ENCODE results near the gene SPIRE2. TPM values are rescaled to one million over a fixed set of nuclear protein-coding genes. Genes with fewer than 3 reads are reported as not detected.
"Not testable (repeated sequence)": the region's sequence is repeated elsewhere in the genome, so short reads cannot be mapped to it uniquely, and the experiment has no call there.

The SPIRE2 gene
- total and polyA plus RNA-seq, 11 donors = 0.31 to 2.3 (median 1.3) TPM

- intact Hi-C loops (cut with DNase I) = no loop called here
- Histone ChIP-seq H3K27me3 (peaks cover 0 to 12% (median 0%) of the 10 kb centered on the region in 9 donors), H3K4me1 (peaks cover 0 to 18% (median 11%) of the 10 kb centered on the region in 12 donors), H3K9me3 (no peaks in the 10 kb centered on the region), H3K27ac (peak overlapping the region; percentile 32 to 97 (median 86)), H3K36me3 (no peaks in the 10 kb centered on the region), H3K4me3 (peak overlapping the region; percentile 34 to 79 (median 59))
- 7 to 25% (median 9%) methylated on average over 15 to 43 of the region's 43 CpGs for WGBS, 4 donors
- ATAC-seq (peak; percentile 75 to 87 (median 76)), DNase-seq (peak in 4 of 5 donors; percentile 35 to 71 (median 60))
- TF ChIP-seq CTCF (IDR thresholded peaks at IDR 0.05) (no peak), POLR2A (IDR thresholded peaks at IDR 0.05) (no peak)
Observed at GRCh38 chr16:89827383-89828198, 684 bp upstream of the SPIRE2 start.

- Histone ChIP-seq H3K27me3 (peaks cover 0 to 12% (median 0%) of the 10 kb centered on the region in 9 donors), H3K4me3 (peak overlapping the region in 11 of 12 donors; percentile 8 to 79 (median 38)), H3K9me3 (no peaks in the 10 kb centered on the region), H3K27ac (peak overlapping the region in 1 of 12 donors; percentile 44), H3K36me3 (no peaks in the 10 kb centered on the region), H3K4me1 (peaks cover 0 to 18% (median 11%) of the 10 kb centered on the region in 12 donors)
- intact Hi-C loops (cut with DNase I) = no loop called here
- no peak for ATAC-seq
- TF ChIP-seq POLR2A (IDR thresholded peaks at IDR 0.05) = no peak
- no peak for DNase-seq
- 15 to 16% (median 16%) methylated on average over 21 to 26 of the region's 26 CpGs for WGBS, 4 donors
Observed at GRCh38 chr16:89828870-89829629, 775 bp downstream of the SPIRE2 start.

GRCh38 chr16:89829630-89830437 lies 1.6 kb downstream of the SPIRE2 start:
- TF ChIP-seq CTCF (IDR thresholded peaks at IDR 0.05) = no peak
- no peak for TF ChIP-seq POLR2A (IDR thresholded peaks at IDR 0.05)
- H3K4me3 ChIP-seq = no peak overlapping the region
- peaks cover 0 to 18% (median 11%) of the 10 kb centered on the region in 12 donors for H3K4me1 ChIP-seq
- no peak overlapping the region for H3K27ac ChIP-seq
- intact Hi-C loops (cut with DNase I) = no loop called here
- no peaks in the 10 kb centered on the region for H3K36me3 ChIP-seq
- DNase-seq = peak in 1 of 5 donors; percentile 24
- 82 to 86% (median 84%) methylated on average over 13 to 17 of the region's 17 CpGs for WGBS, 4 donors
- ATAC-seq = no peak
- H3K27me3 ChIP-seq = peaks cover 0 to 12% (median 0%) of the 10 kb centered on the region in 9 donors
- no peaks in the 10 kb centered on the region for H3K9me3 ChIP-seq

GRCh38 chr16:89831810-89832328 lies 3.6 kb downstream of the SPIRE2 start:
- Histone ChIP-seq H3K27ac (no peak overlapping the region), H3K4me3 (no peak overlapping the region), H3K27me3 (peaks cover 0 to 12% (median 0%) of the 10 kb centered on the region in 9 donors), H3K9me3 (no peaks in the 10 kb centered on the region), H3K36me3 (no peaks in the 10 kb centered on the region), H3K4me1 (peaks cover 0 to 18% (median 11%) of the 10 kb centered on the region in 12 donors)
- no peak for ATAC-seq
- 94 to 95% (median 94%) methylated on average over 20 to 25 of the region's 25 CpGs for WGBS, 4 donors
- DNase-seq = peak in 1 of 5 donors; percentile 24
- TF ChIP-seq POLR2A (IDR thresholded peaks at IDR 0.05) (no peak), CTCF (IDR thresholded peaks at IDR 0.05) (no peak)
- intact Hi-C loops (cut with DNase I) = no loop called here

GRCh38 chr16:89833664-89834363 lies 5.5 kb downstream of the SPIRE2 start:
- H3K27ac ChIP-seq; H3K9me3 ChIP-seq; H3K4me3 ChIP-seq; H3K27me3 ChIP-seq; H3K36me3 ChIP-seq; ATAC-seq; intact Hi-C loops (cut with DNase I); DNase-seq: not testable (repeated sequence)
- 92 to 98% (median 97%) methylated on average over 38 to 39 of the region's 39 CpGs for WGBS, 4 donors
- peaks cover 0 to 18% (median 3%) of the 10 kb centered on the region in 12 donors for H3K4me1 ChIP-seq

- peaks cover 0 to 15% (median 0%) of the 10 kb centered on the region in 12 donors for H3K4me1 ChIP-seq
- H3K9me3 ChIP-seq; ATAC-seq; H3K4me3 ChIP-seq; DNase-seq; H3K36me3 ChIP-seq; H3K27ac ChIP-seq; H3K27me3 ChIP-seq; intact Hi-C loops (cut with DNase I): not testable (repeated sequence)
- WGBS, 4 donors = 95 to 98% (median 97%) methylated on average over 42 of the region's 42 CpGs
Observed at GRCh38 chr16:89834813-89835363, 6.6 kb downstream of the SPIRE2 start.
